ENCODE results near the gene TSPEAR. TPM values are rescaled to one million over a fixed set of nuclear protein-coding genes. Genes with fewer than 3 reads are reported as not detected.

The TSPEAR gene
- total RNA-seq, 1 experiment from 2014 or later: 2.1 TPM

- ATAC-seq: 0 out of 2 replicates have a peak, but pooled peaks have one; percentile 22
- H3K9me3 Mint-ChIP-seq: peaks cover 7% of the 10 kb centered on the region
These were observed 234.2 kb downstream of the TSPEAR start for GRCh38 chr21:44477131-44477530.

More at GRCh38 chr21:44477131-44477530, 234.2 kb downstream of the TSPEAR start:
- Mint-ChIP-seq H3K27me3 (ENCODE audit: low read depth) (no peaks in the 10 kb centered on the region; the same call in 1 of the 2 replicates), H3K4me3 (no peak overlapping the region), H3K36me3 (no peaks in the 10 kb centered on the region; the same call in 1 of the 2 replicates), H3K27ac (no peak overlapping the region), H3K4me1 (no peaks in the 10 kb centered on the region)
- TF ChIP-seq ZNF317 (CRISPR knock-in tag; IDR thresholded peaks at IDR 0.05; ENCODE audit: borderline replicate concordance, low read depth) (no peak), AFF4 (CRISPR knock-in tag; IDR thresholded peaks at IDR 0.05; ENCODE audit: borderline replicate concordance) (no peak), CDX4 (CRISPR knock-in tag; IDR thresholded peaks at IDR 0.05; ENCODE audit: borderline replicate concordance) (no peak), ZNF138 (CRISPR knock-in tag; conservative IDR thresholded peaks at IDR 0.05) (no peak), USF1 (CRISPR knock-in tag; IDR thresholded peaks at IDR 0.05) (no peak), ATF6 (CRISPR knock-in tag; IDR thresholded peaks at IDR 0.05) (no peak), ATF3 (CRISPR knock-in tag; conservative IDR thresholded peaks at IDR 0.05) (no peak), ZNF232 (CRISPR knock-in tag; IDR thresholded peaks at IDR 0.05) (no peak), ARID4B (CRISPR knock-in tag; IDR thresholded peaks at IDR 0.05; ENCODE audit: borderline replicate concordance) (no peak), NR1H2 (CRISPR knock-in tag; IDR thresholded peaks at IDR 0.05) (no peak), ESRRA (CRISPR knock-in tag; IDR thresholded peaks at IDR 0.05; ENCODE audit: borderline replicate concordance) (no peak), USF2 (CRISPR knock-in tag; IDR thresholded peaks at IDR 0.05) (no peak), ZNF423 (CRISPR knock-in tag; IDR thresholded peaks at IDR 0.05) (no peak), MYBL2 (CRISPR knock-in tag; IDR thresholded peaks at IDR 0.05) (no peak), SMAD3 (CRISPR knock-in tag; IDR thresholded peaks at IDR 0.05; ENCODE audit: borderline replicate concordance) (no peak), ZBTB21 (CRISPR knock-in tag; IDR thresholded peaks at IDR 0.05; ENCODE audit: borderline replicate concordance) (no peak), FOXP4 (CRISPR knock-in tag; IDR thresholded peaks at IDR 0.05) (no peak), NFYB (CRISPR knock-in tag; conservative IDR thresholded peaks at IDR 0.05; ENCODE audit: low read depth) (no peak)
- DNase-seq (ENCODE audit: low spot score): no peak
- ChIA-PET POLR2A (no interaction called here), CTCF (interaction anchor here (1.9 kb wide), 1 partner anchor 33 kb away, joined by 6 read pairs; no protein-coding TSS in a partner anchor)
